ENCODE measurements around the gene SETD2. TPM values are rescaled to one million over a fixed set of nuclear protein-coding genes. Genes with fewer than 3 reads are reported as not detected.
"Not testable (repeated sequence)": the region's sequence is repeated elsewhere in the genome, so short reads cannot be mapped to it uniquely, and the experiment has no call there.

SETD2 gene
- total RNA-seq, 1 donor from 2014 or later = 26.4 TPM

GRCh38 chr3:47028667-47029066, 135.2 kb downstream of the SETD2 start:
- no peaks in the 10 kb centered on the region for H3K9me3 ChIP-seq (replicated peaks)
- no peak for TF ChIP-seq CTCF (IDR thresholded peaks at IDR 0.05; ENCODE audit: borderline replicate concordance)
- DNase-seq = no peak
- H3K27ac ChIP-seq (replicated peaks) = no peak overlapping the region
- peaks cover 16% of the 10 kb centered on the region for H3K36me3 ChIP-seq
- peaks cover 8% of the 10 kb centered on the region for H3K4me1 ChIP-seq
- intact Hi-C loops (cut with micrococcal nuclease) = no loop called here
- no peak overlapping the region for H3K4me3 ChIP-seq
- H3K27me3 ChIP-seq (ENCODE audit: low read depth) = no peaks in the 10 kb centered on the region

- TF ChIP-seq CTCF (IDR thresholded peaks at IDR 0.05; ENCODE audit: borderline replicate concordance) = no peak
- no peak overlapping the region for H3K4me3 ChIP-seq
- H3K27ac ChIP-seq (replicated peaks) = no peak overlapping the region
- no peak for DNase-seq
- intact Hi-C loops (cut with micrococcal nuclease) = no loop called here
- peaks cover 16% of the 10 kb centered on the region for H3K36me3 ChIP-seq
- peaks cover 9% of the 10 kb centered on the region for H3K4me1 ChIP-seq
- no peaks in the 10 kb centered on the region for H3K9me3 ChIP-seq (replicated peaks)
- H3K27me3 ChIP-seq (ENCODE audit: low read depth) = no peaks in the 10 kb centered on the region
Measured at GRCh38 chr3:47028146-47028545, 135.8 kb downstream of the SETD2 start.

- DNase-seq; H3K27me3 ChIP-seq (ENCODE audit: low read depth); H3K9me3 ChIP-seq (replicated peaks); H3K27ac ChIP-seq (replicated peaks); H3K4me3 ChIP-seq; intact Hi-C loops (cut with micrococcal nuclease): not testable (repeated sequence)
- Histone ChIP-seq H3K4me1 (peaks cover 20% of the 10 kb centered on the region), H3K36me3 (peaks cover 16% of the 10 kb centered on the region)
Measured at GRCh38 chr3:47026432-47026831, 137.5 kb downstream of the SETD2 start.

- intact Hi-C loops (cut with micrococcal nuclease) = no loop called here
- H3K27ac ChIP-seq (replicated peaks) = no peak overlapping the region
- no peaks in the 10 kb centered on the region for H3K27me3 ChIP-seq (ENCODE audit: low read depth)
- DNase-seq = no peak
- no peak for TF ChIP-seq CTCF (IDR thresholded peaks at IDR 0.05; ENCODE audit: borderline replicate concordance)
- no peak overlapping the region for H3K4me3 ChIP-seq
- H3K4me1 ChIP-seq = peaks cover 32% of the 10 kb centered on the region
- H3K9me3 ChIP-seq (replicated peaks) = no peaks in the 10 kb centered on the region
- H3K36me3 ChIP-seq = peaks cover 13% of the 10 kb centered on the region
Measured at GRCh38 chr3:47024932-47025331, 139.0 kb downstream of the SETD2 start.

- H3K4me1 ChIP-seq = peaks cover 25% of the 10 kb centered on the region
- no peak overlapping the region for H3K4me3 ChIP-seq
- no peaks in the 10 kb centered on the region for H3K27me3 ChIP-seq (ENCODE audit: low read depth)
- peak overlapping the region; percentile 53 for H3K27ac ChIP-seq (replicated peaks)
- no peak for DNase-seq
- TF ChIP-seq CTCF (IDR thresholded peaks at IDR 0.05; ENCODE audit: borderline replicate concordance) = no peak
- H3K36me3 ChIP-seq = peaks cover 20% of the 10 kb centered on the region
- intact Hi-C loops (cut with micrococcal nuclease) = no loop called here
- H3K9me3 ChIP-seq (replicated peaks) = no peaks in the 10 kb centered on the region
Measured at GRCh38 chr3:47022641-47023071, 141.3 kb downstream of the SETD2 start.

- H3K36me3 ChIP-seq = peaks cover 39% of the 10 kb centered on the region
- no peak overlapping the region for H3K27ac ChIP-seq (replicated peaks)
- peaks cover 25% of the 10 kb centered on the region for H3K4me1 ChIP-seq
- intact Hi-C loops (cut with micrococcal nuclease) = no loop called here
- TF ChIP-seq CTCF (IDR thresholded peaks at IDR 0.05; ENCODE audit: borderline replicate concordance) = no peak
- no peak for DNase-seq
- H3K27me3 ChIP-seq (ENCODE audit: low read depth) = no peaks in the 10 kb centered on the region
- H3K4me3 ChIP-seq = no peak overlapping the region
- H3K9me3 ChIP-seq (replicated peaks) = no peaks in the 10 kb centered on the region
Measured at GRCh38 chr3:47020311-47020710, 143.6 kb downstream of the SETD2 start.

All from left ventricle myocardium inferior (tissue), 1 donor.